GM12801 (cell line): ENCODE results near the gene CUX1.

Experiments
- TF ChIP-seq, protein P1 (sequence below): IDR thresholded peaks from one replicate; pipeline ENCODE4 v1.5.1; 2011; ENCODE audit warnings: control low read depth; ENCODE audit not compliant: insufficient read length; ENCODE audit errors: extremely low read depth

CUX1 gene

DNA sequence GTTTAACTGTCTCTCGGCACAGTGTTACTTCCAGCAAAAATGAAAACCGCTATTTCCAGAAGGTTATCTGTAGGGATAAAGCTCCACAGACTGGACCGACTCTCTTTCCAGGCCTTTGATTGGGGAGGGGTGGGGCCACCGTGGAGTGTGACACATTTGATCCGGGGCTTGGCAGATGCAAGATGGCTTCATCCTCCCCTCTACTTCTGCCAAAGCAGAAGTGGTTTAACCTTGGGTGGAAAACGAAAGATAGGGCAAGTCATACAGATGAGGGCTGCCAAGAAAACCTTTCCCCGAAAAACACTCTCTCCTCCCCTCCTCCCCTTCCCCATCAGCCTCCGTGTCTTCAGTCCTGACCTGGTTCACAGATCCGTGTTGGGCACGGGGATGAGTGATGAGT lies 329.6 kb downstream of the CUX1 start:
- TF ChIP-seq, protein P1, sequence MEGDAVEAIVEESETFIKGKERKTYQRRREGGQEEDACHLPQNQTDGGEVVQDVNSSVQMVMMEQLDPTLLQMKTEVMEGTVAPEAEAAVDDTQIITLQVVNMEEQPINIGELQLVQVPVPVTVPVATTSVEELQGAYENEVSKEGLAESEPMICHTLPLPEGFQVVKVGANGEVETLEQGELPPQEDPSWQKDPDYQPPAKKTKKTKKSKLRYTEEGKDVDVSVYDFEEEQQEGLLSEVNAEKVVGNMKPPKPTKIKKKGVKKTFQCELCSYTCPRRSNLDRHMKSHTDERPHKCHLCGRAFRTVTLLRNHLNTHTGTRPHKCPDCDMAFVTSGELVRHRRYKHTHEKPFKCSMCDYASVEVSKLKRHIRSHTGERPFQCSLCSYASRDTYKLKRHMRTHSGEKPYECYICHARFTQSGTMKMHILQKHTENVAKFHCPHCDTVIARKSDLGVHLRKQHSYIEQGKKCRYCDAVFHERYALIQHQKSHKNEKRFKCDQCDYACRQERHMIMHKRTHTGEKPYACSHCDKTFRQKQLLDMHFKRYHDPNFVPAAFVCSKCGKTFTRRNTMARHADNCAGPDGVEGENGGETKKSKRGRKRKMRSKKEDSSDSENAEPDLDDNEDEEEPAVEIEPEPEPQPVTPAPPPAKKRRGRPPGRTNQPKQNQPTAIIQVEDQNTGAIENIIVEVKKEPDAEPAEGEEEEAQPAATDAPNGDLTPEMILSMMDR, result no peak

DNA sequence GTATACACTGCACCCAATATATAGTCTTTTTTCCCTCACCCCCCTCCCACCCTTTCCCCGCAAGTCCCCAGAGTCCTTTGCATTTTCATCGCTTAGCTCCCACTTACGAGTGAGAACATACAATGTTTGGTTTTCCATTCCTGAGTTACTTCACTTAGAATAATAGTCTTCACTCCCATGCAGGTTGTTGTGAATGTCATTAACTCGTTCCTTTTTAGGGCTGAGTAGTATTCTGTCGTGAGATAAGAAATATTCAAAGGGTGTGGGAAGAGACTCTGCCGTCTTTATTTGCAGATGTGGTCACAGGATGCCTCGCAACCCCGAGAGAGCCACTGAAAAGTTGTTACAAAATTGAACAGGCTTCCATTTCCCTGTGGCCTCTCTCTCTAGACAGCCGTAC lies 331.4 kb downstream of the CUX1 start:
- TF ChIP-seq, protein P1, result no peak

DNA sequence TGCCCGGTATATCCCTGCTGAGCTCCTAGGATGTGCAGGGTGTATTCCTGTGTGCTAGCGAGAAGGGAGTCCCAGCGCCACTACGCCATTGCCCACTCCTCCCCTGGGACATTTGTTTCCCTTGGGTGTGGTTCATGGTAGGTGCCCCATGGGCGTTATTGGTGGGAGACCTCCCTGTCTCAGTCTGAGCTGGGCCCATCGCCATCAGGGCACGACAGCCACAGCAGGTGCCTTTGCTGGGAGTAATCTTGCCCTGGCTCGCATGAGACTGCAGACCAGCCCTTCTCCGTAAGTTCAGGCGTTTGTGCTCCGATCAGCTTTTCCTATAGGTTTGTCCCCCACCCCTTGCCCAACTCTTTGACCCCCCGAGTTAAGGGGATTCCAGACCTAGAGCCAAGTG lies 332.0 kb downstream of the CUX1 start:
- TF ChIP-seq, protein P1, result no peak

DNA sequence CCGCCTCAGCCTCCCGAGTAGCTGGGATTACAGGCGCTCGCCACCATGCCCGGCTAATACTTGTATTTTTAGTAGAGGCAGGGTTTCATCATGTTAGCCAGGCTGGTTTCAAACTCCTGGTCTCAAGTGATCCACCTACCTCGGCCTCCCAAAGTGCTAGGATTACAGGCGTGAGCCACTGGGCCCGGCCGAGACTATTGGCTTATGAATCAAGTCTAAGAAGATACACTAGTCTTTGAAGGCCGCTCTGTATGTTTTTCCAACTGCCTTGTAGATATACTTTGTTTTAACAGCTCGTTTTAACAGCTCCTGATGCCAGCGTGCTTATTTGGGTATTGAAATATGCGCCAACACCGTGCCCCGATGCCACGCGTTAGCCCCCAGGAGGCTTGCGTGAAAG lies 332.8 kb downstream of the CUX1 start:
- TF ChIP-seq, protein P1, result no peak

DNA sequence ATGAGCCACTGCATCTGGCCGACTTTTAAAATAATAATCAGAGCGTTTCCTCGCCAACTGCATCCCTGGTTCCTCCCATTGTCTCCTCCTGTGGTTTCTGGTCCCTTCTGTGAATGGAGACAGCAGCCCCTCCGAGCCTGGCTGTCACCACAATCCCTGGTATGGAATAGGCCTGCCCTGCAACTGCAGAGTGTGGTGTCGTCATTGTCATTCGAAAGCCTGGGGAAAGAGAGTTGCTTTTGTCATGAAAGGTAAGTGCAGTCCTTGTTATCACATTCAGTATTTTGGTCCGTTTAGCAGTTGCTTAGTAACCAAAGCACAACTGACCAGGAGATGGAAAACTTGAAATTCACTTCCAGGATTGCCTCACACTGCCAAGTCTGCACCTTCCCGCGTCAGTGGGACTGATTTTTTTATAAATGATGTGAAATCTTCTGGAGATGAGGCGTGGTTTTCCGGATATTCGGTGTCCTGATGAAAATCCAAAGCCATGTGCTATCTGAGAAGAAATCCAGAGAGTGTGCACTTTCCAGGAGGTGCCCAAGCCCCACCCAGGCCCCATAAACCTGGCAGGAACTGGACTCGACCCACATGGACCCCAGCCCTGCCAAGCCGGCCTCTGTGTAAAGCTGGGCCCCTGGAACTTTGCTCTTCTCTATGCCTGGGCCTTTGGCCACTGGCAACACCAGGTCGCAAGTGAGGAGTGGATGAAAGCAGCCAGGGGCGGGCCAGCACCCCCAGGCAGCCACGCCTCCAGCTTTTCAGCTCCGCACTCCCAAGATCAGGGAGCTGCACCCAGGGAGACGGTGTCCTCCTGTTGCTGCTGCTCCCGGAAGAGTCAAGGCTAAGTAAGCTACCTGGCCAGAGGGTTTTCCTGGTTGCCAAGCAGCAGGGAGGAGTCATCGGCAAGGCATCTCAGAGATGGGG lies 335.5 kb downstream of the CUX1 start:
- TF ChIP-seq, protein P1, result no peak

DNA sequence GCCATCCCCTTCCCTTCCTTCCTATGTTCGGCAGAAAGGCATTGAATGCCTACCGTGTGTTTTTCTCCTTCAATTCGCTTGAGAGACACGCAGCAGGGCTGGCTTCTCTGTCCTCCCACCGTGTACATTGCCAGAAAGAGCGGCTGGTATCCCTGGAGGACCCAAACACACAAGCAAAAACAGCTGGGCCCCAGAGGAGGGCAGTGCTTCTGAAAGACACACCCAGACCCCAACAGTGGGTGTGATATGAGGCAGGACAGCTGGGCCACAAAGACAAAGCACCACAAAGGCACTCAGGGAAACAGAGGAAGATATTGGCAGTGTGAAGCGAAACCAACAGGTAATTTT lies 336.1 kb downstream of the CUX1 start:
- TF ChIP-seq, protein P1, result no peak

DNA sequence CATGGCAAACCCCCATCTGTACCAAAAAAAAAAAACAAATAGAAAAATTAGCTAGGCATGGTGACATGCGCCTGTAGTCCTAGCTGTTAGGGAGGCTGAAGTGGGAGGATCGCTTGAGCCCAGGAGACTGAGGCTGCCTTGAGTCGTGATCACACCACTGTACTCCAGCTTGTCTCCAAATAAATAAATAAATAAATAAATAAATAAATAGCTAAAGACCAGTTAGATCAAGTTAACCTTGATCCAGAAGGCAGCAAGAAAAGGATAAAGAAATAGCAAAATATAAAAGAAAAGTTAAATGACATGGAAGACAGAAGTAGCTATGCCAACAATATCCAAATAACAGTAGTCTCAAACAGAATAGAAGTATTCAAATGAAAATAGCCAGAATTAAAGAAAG lies 337.0 kb downstream of the CUX1 start:
- TF ChIP-seq, protein P1, result no peak
